Right atrium auricular region (tissue), 2 donors: Measurements from ENCODE around the gene DENND1A. TPM values are rescaled to one million over a fixed set of nuclear protein-coding genes. Genes with fewer than 3 reads are reported as not detected.
"Not testable (repeated sequence)": the region's sequence is repeated elsewhere in the genome, so short reads cannot be mapped to it uniquely, and the experiment has no call there.

Experiments
- DNase-seq: peaks from one replicate; pipeline ENCODE4 v3.0.0-alpha.2; 2019; ENCODE audit warnings: low spot score
- H3K27ac ChIP-seq, 2 donors: fragments of 200-600 bp; sonication (generic); 1 replicate in 1 of 2; 2 replicates in 1 of 2; pipeline ENCODE4 v1.5.1; 2016 to 2019
- H3K27me3 ChIP-seq, 2 donors: fragments of 200-600 bp; sonication (generic); one replicate each; pipeline versions ENCODE4 v1.5.1 to v1.6.0; 2017 to 2019
- H3K36me3 ChIP-seq: fragments of 200-600 bp; sonication (generic); one replicate; pipeline ENCODE4 v1.5.1; 2016
- H3K4me1 ChIP-seq, 2 donors: fragments of 200-600 bp; sonication (generic); one replicate each; pipeline versions ENCODE4 v1.5.1 to v1.6.0; 2017 to 2019
- H3K4me3 ChIP-seq, 2 donors: fragments of 200-600 bp; sonication (generic); 1 replicate in 1 of 2; 2 replicates in 1 of 2; pipeline ENCODE4 v1.5.1; 2017 to 2019; ENCODE audit warnings: mild to moderate bottlenecking in 1 of 2, moderate library complexity in 1 of 2
- H3K9me3 ChIP-seq, 2 donors: fragments of 200-600 bp; sonication (generic); one replicate each; pipeline ENCODE4 v1.5.1; 2019
- total RNA-seq, 2 donors: library from RNA; depleted of rRNA; stranded (reverse); fragments of >200 nt; gene quantifications; one replicate each; pipeline ENCODE4 v1.1.0, GENCODE V29; 2016
- TF ChIP-seq, protein P1 (sequence below), 2 donors: fragments of 200-600 bp; sonication (generic); IDR thresholded peaks; one replicate each; pipeline ENCODE4 v1.5.1; 2019; ENCODE audit warnings: antibody characterized with exemption in 2 of 2

Gene DENND1A, protein sequence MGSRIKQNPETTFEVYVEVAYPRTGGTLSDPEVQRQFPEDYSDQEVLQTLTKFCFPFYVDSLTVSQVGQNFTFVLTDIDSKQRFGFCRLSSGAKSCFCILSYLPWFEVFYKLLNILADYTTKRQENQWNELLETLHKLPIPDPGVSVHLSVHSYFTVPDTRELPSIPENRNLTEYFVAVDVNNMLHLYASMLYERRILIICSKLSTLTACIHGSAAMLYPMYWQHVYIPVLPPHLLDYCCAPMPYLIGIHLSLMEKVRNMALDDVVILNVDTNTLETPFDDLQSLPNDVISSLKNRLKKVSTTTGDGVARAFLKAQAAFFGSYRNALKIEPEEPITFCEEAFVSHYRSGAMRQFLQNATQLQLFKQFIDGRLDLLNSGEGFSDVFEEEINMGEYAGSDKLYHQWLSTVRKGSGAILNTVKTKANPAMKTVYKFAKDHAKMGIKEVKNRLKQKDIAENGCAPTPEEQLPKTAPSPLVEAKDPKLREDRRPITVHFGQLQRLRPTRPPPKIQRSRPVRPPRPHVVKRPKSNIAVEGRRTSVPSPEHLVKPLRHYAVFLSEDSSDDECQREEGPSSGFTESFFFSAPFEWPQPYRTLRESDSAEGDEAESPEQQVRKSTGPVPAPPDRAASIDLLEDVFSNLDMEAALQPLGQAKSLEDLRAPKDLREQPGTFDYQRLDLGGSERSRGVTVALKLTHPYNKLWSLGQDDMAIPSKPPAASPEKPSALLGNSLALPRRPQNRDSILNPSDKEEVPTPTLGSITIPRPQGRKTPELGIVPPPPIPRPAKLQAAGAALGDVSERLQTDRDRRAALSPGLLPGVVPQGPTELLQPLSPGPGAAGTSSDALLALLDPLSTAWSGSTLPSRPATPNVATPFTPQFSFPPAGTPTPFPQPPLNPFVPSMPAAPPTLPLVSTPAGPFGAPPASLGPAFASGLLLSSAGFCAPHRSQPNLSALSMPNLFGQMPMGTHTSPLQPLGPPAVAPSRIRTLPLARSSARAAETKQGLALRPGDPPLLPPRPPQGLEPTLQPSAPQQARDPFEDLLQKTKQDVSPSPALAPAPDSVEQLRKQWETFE
- total RNA-seq, result 10 to 100 TPM; 14.9 to 23.6 TPM

DNA sequence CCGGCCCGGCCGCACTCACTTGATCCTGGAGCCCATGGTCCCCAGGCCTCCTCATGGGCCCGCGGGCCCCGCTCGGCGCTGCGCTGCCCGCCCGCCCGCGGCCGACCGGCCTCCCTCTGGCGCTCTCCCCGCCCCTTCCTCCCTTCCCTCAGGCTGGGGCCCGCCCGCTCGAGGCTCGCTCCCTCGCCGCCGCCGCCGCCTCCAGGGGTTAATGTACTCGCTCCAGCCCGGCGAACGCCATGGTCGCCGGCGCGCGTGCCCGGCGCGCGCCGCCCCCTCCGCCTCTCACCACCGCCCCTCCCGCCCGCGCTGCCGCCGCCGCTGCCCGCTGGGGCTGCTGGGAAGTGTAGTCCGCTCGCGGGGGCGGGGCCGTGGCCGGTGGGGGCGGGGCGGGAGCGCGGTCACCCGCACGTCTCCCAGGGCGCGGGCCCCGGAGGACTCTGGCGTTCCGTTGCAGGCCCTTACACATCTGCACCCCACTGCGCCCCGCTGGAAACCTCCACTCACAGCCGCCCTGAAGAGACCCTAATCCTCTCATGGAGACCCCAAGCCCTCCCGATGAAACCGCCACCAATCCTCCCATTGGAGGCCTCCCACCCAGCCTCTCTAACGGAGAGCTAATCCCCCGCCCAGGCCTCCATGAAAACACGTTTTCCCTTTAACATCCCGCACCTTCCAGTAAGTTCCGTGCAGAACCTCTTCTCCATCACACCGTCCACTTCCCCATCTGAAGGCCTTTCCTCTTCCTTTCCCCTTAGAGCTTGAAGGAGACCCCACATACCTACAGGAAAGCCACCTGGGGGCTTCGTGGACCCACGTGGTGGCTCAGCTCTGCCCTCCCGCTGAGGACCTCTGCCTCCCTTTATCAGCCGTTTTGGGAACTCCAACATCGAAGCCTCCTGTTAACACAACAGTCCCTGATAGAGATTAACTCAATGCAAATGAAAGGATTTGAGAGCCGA lies at the start of gene DENND1A:
Gene DENND1A, minus strand, starts transcription at position 257 of the 962 bp plus-strand sequence. Its CDS starts 221 bp downstream, at position 36.
- H3K27me3 ChIP-seq, result no peaks in the 10 kb centered on the region
- no peaks in the 10 kb centered on the region for H3K36me3 ChIP-seq
- H3K4me1 ChIP-seq, result peaks cover 0 to 25% of the 10 kb centered on the region in 2 donors
- no peaks in the 10 kb centered on the region for H3K9me3 ChIP-seq
- peak; percentile 87 for DNase-seq
- TF ChIP-seq, protein P1, sequence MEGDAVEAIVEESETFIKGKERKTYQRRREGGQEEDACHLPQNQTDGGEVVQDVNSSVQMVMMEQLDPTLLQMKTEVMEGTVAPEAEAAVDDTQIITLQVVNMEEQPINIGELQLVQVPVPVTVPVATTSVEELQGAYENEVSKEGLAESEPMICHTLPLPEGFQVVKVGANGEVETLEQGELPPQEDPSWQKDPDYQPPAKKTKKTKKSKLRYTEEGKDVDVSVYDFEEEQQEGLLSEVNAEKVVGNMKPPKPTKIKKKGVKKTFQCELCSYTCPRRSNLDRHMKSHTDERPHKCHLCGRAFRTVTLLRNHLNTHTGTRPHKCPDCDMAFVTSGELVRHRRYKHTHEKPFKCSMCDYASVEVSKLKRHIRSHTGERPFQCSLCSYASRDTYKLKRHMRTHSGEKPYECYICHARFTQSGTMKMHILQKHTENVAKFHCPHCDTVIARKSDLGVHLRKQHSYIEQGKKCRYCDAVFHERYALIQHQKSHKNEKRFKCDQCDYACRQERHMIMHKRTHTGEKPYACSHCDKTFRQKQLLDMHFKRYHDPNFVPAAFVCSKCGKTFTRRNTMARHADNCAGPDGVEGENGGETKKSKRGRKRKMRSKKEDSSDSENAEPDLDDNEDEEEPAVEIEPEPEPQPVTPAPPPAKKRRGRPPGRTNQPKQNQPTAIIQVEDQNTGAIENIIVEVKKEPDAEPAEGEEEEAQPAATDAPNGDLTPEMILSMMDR (IDR thresholded peaks at IDR 0.05), result no peak
- H3K27ac ChIP-seq, result peak within 1 kb of the TSS; percentile 67 to 80
- H3K4me3 ChIP-seq, result peak within 1 kb of the TSS; percentile 71 to 86

DNA sequence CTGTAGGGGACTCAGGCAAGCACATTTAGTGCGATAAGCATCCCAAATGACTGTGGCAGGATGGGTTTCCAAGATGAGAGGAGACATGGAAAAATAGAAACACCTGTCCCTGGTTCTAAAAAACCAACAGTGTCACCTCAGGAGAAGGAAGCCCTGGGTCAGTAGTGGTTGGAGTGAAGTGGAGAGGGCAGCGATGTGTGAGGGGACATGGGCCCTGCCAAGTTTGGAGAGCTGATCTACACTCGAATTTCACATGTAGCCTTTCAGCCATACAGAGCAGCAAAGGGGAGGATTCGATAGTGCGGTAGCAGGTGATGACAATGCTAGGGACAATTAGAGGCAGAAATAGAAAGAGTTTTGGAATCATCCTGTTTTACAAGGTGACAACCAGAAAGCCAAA lies 49.1 kb upstream of the DENND1A start:
- no peaks in the 10 kb centered on the region for H3K4me1 ChIP-seq
- H3K27ac ChIP-seq, result no peak overlapping the region
- H3K27me3 ChIP-seq, result no peaks in the 10 kb centered on the region
- no peaks in the 10 kb centered on the region for H3K36me3 ChIP-seq
- no peak overlapping the region for H3K4me3 ChIP-seq
- DNase-seq, result no peak
- no peaks in the 10 kb centered on the region for H3K9me3 ChIP-seq
- TF ChIP-seq, protein P1 (IDR thresholded peaks at IDR 0.05), result no peak

DNA sequence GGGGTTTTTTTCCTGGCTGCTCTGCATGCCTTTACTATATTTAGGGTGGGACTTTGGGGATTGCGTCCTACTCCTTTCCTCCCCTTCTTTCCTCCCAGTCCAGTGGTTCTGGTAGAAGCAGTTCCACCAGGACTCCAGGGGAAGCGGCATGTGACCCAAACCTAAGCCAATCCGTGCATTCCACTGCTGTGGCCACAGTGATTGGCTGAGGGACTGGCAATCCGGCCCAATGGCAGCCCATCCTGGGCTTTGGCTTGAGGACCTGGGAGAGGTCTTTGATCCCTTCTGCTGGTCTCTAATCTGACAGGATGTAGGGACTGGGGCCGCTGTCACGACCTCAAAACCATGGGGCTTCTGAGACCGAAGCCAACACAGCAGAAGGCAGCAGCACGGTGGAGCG lies 46.7 kb upstream of the DENND1A start:
- DNase-seq, H3K4me1 ChIP-seq, H3K36me3 ChIP-seq, H3K4me3 ChIP-seq, H3K27ac ChIP-seq, H3K27me3 ChIP-seq, H3K9me3 ChIP-seq: not testable (repeated sequence)

DNA sequence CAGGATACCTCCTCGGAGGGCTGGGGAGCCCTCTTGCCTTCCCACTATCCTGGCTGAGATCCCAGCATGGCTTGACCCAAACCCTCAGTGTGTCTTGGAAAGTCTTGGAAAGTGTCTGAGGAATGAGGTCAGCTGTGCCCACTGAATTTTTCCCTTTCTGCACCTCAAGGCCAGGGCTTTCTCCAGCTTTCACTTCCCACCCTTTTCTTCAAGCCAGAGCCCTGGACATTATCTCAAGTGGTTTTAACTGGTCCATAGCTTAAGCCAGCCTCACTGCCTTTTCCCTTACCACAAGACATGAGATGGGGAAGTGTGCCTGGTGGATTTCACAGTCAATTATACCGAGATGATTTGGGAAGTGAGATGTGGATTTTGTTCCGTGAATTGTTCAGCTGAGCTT lies 45.9 kb upstream of the DENND1A start:
- Histone ChIP-seq H3K4me3 (no peak overlapping the region), H3K27me3 (no peaks in the 10 kb centered on the region), H3K36me3 (no peaks in the 10 kb centered on the region), H3K27ac (no peak overlapping the region), H3K4me1 (no peaks in the 10 kb centered on the region), H3K9me3 (no peaks in the 10 kb centered on the region)
- no peak for DNase-seq
- TF ChIP-seq, protein P1 (IDR thresholded peaks at IDR 0.05), result no peak

DNA sequence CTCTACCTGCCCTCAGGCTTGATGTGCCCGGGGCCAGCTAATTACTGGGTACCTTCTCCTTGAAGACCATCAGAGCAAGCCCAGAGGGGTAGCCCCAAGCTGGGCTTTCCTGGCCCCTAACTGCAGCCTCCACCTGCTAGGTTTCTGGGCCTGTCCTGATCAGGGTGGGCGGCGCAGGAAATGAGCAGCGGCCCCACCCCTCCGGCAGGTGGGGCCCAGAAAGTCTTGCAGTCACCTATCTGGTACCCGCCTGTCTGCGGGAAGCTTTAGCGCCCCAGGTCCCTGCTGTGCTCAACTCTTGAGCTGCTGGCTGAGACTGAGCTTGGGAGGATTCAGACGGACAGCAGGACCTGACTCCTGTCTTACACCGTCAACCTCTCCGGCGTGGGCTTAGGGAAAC lies 44.5 kb upstream of the DENND1A start:
- DNase-seq, result no peak
- Histone ChIP-seq H3K27ac (no peak overlapping the region), H3K4me3 (no peak overlapping the region), H3K27me3 (no peaks in the 10 kb centered on the region), H3K4me1 (no peaks in the 10 kb centered on the region), H3K9me3 (no peaks in the 10 kb centered on the region), H3K36me3 (no peaks in the 10 kb centered on the region)
- TF ChIP-seq, protein P1 (IDR thresholded peaks at IDR 0.05), result no peak
